B cell (primary cell): Measurements from ENCODE around the gene SLC16A10. TPM values are rescaled to one million over a fixed set of nuclear protein-coding genes. Genes with fewer than 3 reads are reported as not detected.

ENCODE experiments used
- ATAC-seq: fragments of 200-7000 bp; cut with Tn5 transposase; one replicate; pipeline ENCODE4 v1.10.0; 2021; ENCODE audit warnings: low read depth, mild to moderate bottlenecking, moderate number of reproducible peaks, moderate library complexity
- CTCF ChIA-PET: fragments of 350-600 bp; sonication (Branson Sonifier 250); formaldehyde crosslinking; loops from one replicate; lab custom pipeline; 2021; ENCODE audit warnings: antibody characterized with exemption, inconsistent platforms; lab: Charles Lee
- POLR2A ChIA-PET: fragments of 350-600 bp; sonication (Branson Sonifier 250); formaldehyde crosslinking; loops from one replicate; lab custom pipeline; 2021; ENCODE audit warnings: antibody characterized with exemption; lab: Charles Lee
- DNase-seq: peaks from one replicate; pipeline ENCODE4 v3.0.0; 2013
- H2AFZ ChIP-seq: 2 replicates; pipeline ENCODE4 v1.6.1; 2012; ENCODE audit warnings: mild to moderate bottlenecking, low read depth, low read length; ENCODE audit not compliant: insufficient read depth, poor library complexity, severe bottlenecking
- H3K27ac ChIP-seq, 2 donors: 1 replicate in 1 of 2; 2 replicates in 1 of 2; pipeline ENCODE4 v1.5.1; 2012 to 2013; ENCODE audit warnings: low read length in 2 of 2, mild to moderate bottlenecking in 2 of 2, moderate library complexity in 1 of 2
- H3K27me3 ChIP-seq, 4 experiments: fragments of 200-600 bp in 1 of 4; sonication (generic) in 1 of 4; replicated peaks in 1 of 4; 1 replicate in 2 of 4; 2 replicates in 2 of 4; pipeline versions ENCODE4 v1.6.1 to v1.7.0; 2013 to 2016; ENCODE audit warnings: low read length in 3 of 4, mild to moderate bottlenecking in 2 of 4, mixed read lengths in 1 of 4, moderate library complexity in 1 of 4; ENCODE audit not compliant: insufficient read depth in 4 of 4, control insufficient read depth in 3 of 4; ENCODE audit errors: control extremely low read depth in 1 of 4
- H3K36me3 ChIP-seq, 2 experiments: replicated peaks in 1 of 2; 1 replicate in 1 of 2; 2 replicates in 1 of 2; pipeline versions ENCODE4 v1.6.1 to v1.7.1; 2013; ENCODE audit warnings: low read length in 1 of 2; ENCODE audit not compliant: insufficient read depth in 2 of 2, control insufficient read depth in 1 of 2; ENCODE audit errors: control extremely low read depth in 1 of 2, extremely low read depth in 1 of 2
- H3K4me1 ChIP-seq, 2 donors: fragments of 200-600 bp in 1 of 2; sonication (generic) in 1 of 2; 1 replicate in 1 of 2; 2 replicates in 1 of 2; pipeline versions ENCODE4 v1.5.1 to v1.6.1; 2013 to 2017; ENCODE audit warnings: low read length in 2 of 2; ENCODE audit not compliant: control insufficient read depth in 2 of 2, insufficient read depth in 2 of 2
- H3K4me2 ChIP-seq: replicated peaks from 2 replicates; pipeline ENCODE3; 2012; ENCODE audit warnings: mild to moderate bottlenecking, low read depth, low read length; ENCODE audit not compliant: poor library complexity, severe bottlenecking
- H3K4me3 ChIP-seq, 5 experiments: fragments of 200-600 bp in 1 of 5; sonication (generic) in 1 of 5; 1 replicate in 3 of 5; 2 replicates in 2 of 5; pipeline versions ENCODE4 v1.5.1 to v1.7.0; 2011 to 2016; ENCODE audit warnings: low read length in 4 of 5, mild to moderate bottlenecking in 4 of 5, low read depth in 2 of 5, control low read depth in 1 of 5, moderate library complexity in 1 of 5; ENCODE audit not compliant: insufficient read depth in 1 of 5; ENCODE audit errors: control extremely low read depth in 1 of 5, extremely low read depth in 1 of 5
- H3K79me2 ChIP-seq: fragments of 200-600 bp; sonication (generic); one replicate; pipeline ENCODE4 v1.6.0; 2016; ENCODE audit warnings: low read length; ENCODE audit not compliant: control insufficient read depth, insufficient read depth
- H3K9ac ChIP-seq: fragments of 200-600 bp; sonication (generic); 2 replicates; pipeline ENCODE4 v1.6.1; 2017; ENCODE audit warnings: mild to moderate bottlenecking, low read length, moderate library complexity
- H3K9me3 ChIP-seq, 3 donors: one replicate each; pipeline versions ENCODE4 v1.6.1 to v1.7.1; 2013; ENCODE audit warnings: low read length in 2 of 3; ENCODE audit not compliant: control insufficient read depth in 2 of 3, insufficient read depth in 1 of 3; ENCODE audit errors: control extremely low read depth in 1 of 3
- H4K20me1 ChIP-seq: 2 replicates; pipeline ENCODE4 v1.6.0; 2012; ENCODE audit warnings: mild to moderate bottlenecking, low read length; ENCODE audit not compliant: insufficient read depth, control insufficient read depth, poor library complexity, severe bottlenecking
- H3K27ac Mint-ChIP-seq: one replicate; pipeline ENCODE4 v1.8.0; 2021; ENCODE audit warnings: mixed read lengths
- H3K27me3 Mint-ChIP-seq: one replicate; pipeline ENCODE4 v1.8.0; 2021; ENCODE audit warnings: mixed read lengths
- H3K4me1 Mint-ChIP-seq: one replicate; pipeline ENCODE4 v1.8.0; 2021; ENCODE audit warnings: mixed read lengths
- H3K4me3 Mint-ChIP-seq: one replicate; pipeline ENCODE4 v1.8.0; 2021; ENCODE audit warnings: mixed read lengths
- H3K9me3 Mint-ChIP-seq: one replicate; pipeline ENCODE4 v1.8.0; 2022; ENCODE audit warnings: mixed read lengths; ENCODE audit not compliant: insufficient read depth
- EZH2 ChIP-seq: IDR thresholded peaks from 2 replicates; pipeline ENCODE4 v1.6.1; 2012; ENCODE audit warnings: borderline replicate concordance, low read depth, mild to moderate bottlenecking, moderate library complexity, low read length; ENCODE audit not compliant: insufficient read depth, poor library complexity, severe bottlenecking
- WGBS: methylation state at CpG from one replicate; pipeline ENCODE4 v1.1.5; 2013; ENCODE audit warnings: missing lambda C conversion rate; ENCODE audit not compliant: insufficient coverage; 5-methylcytosine and 5-hydroxymethylcytosine counted together
- intact Hi-C: fragments of 100-400 bp; cut with micrococcal nuclease; formaldehyde crosslinking; loops from one replicate; pipeline ENCODE4 v1.10.0; 2022
- polyA plus RNA-seq: library from polyadenylated mRNA; depleted of rRNA; stranded (reverse); fragments of >200 nt; gene quantifications from 2 replicates; pipeline ENCODE4 v1.2.3, GENCODE V29; 2012
- total RNA-seq, 2 donors: library from RNA; stranded (reverse); fragments of 120-200 nt in 1 of 2; gene quantifications; 1 replicate in 1 of 2; 2 replicates in 1 of 2; pipeline versions ENCODE4 v1.2.3 to v1.2.4, GENCODE V29; 2013 to 2022
- TF ChIP-seq, protein P1 (sequence below): fragments of 200-600 bp; IDR thresholded peaks from one replicate; pipeline ENCODE4 v1.8.0; 2022; ENCODE audit warnings: antibody characterized with exemption, mild to moderate bottlenecking

SLC16A10 gene
- total and polyA plus RNA-seq, 2 donors (not counting 1 experiment from before 2014, with no cell fraction given) = 0.06 to 0.71 TPM

DNA sequence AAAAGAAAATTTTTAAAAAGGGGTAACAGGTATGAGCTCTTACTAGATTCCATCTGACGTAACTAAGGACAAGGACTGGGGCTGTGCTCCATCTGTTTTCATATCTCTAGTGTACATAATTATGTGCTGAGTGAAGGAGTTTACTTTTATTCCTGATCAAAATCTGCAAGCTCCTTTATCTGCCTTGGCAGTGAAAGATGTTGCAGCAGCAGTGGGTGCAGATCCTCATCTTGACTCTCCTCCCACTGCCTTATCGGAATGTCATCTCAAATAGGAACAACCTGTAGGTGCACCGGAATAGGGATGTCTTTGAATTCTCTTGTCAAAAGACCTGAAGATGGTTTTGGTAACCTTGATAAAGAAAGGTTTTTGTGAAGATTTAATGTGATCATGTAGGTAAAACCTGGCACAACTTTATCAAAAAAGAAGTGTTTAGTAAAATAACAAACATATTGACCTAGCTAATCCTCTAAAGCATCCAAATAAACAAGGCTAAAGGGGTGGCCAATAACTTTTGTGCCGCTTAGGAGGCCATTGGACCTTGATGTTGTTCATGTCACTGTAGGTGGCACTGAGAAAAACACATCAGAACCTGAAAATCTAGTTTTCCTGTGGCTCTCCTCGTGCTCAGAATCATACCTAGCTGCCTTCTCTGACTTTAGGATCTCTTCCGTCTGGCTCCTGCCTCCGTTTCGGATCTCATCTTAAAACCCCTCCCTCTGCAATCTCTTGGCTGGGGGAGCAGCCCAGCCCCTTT lies 19.0 kb upstream of the SLC16A10 start:
- H3K27ac Mint-ChIP-seq = no peak overlapping the region
- intact Hi-C loops = no loop called here
- H3K4me1 Mint-ChIP-seq = no peaks in the 10 kb centered on the region
- no peak overlapping the region for H3K9ac ChIP-seq
- H3K4me3 Mint-ChIP-seq = no peak overlapping the region
- no peaks in the 10 kb centered on the region for H4K20me1 ChIP-seq
- H3K27me3 ChIP-seq = peaks cover 0 to 7% (median 3%) of the 10 kb centered on the region in 4 experiments
- no peak for TF ChIP-seq EZH2
- TF ChIP-seq, protein P1, sequence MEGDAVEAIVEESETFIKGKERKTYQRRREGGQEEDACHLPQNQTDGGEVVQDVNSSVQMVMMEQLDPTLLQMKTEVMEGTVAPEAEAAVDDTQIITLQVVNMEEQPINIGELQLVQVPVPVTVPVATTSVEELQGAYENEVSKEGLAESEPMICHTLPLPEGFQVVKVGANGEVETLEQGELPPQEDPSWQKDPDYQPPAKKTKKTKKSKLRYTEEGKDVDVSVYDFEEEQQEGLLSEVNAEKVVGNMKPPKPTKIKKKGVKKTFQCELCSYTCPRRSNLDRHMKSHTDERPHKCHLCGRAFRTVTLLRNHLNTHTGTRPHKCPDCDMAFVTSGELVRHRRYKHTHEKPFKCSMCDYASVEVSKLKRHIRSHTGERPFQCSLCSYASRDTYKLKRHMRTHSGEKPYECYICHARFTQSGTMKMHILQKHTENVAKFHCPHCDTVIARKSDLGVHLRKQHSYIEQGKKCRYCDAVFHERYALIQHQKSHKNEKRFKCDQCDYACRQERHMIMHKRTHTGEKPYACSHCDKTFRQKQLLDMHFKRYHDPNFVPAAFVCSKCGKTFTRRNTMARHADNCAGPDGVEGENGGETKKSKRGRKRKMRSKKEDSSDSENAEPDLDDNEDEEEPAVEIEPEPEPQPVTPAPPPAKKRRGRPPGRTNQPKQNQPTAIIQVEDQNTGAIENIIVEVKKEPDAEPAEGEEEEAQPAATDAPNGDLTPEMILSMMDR = no peak
- peaks cover 45% of the 10 kb centered on the region for H3K27me3 Mint-ChIP-seq
- no peaks in the 10 kb centered on the region for H3K36me3 ChIP-seq
- POLR2A ChIA-PET = no interaction called here
- DNase-seq = no peak
- no peak overlapping the region for H3K4me3 ChIP-seq
- H3K4me1 ChIP-seq = no peaks in the 10 kb centered on the region
- H3K4me2 ChIP-seq = no peak overlapping the region
- no peaks in the 10 kb centered on the region for H3K9me3 ChIP-seq
- no peak for ATAC-seq
- H3K27ac ChIP-seq = no peak overlapping the region
- 89% methylated on average over 5 of the region's 8 CpGs for WGBS
- no peak overlapping the region for H2AFZ ChIP-seq
- H3K9me3 Mint-ChIP-seq = peaks cover 1% of the 10 kb centered on the region
- H3K79me2 ChIP-seq = no peaks in the 10 kb centered on the region
- CTCF ChIA-PET = interaction anchor here (1.9 kb wide), 1 partner anchor 10 kb away, joined by 9 read pairs; no protein-coding TSS in a partner anchor

DNA sequence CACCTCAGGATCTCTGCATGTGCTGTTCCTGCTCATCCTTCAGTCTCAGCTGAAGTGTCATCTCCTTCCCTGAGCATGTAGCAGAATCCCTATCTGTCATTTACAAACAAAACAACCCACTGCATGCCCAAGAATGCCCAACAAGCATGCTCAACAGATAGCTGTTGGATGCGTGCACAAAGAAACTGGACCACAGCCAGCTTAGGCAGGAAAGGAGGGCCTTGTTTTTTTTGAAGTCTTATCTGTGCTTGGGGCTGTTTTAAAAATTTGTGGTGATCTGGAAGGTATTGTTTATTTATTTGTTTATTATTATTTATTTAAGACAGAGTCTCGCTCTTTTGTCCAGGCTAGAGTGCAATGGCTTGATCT lies 18.5 kb upstream of the SLC16A10 start:
- CTCF ChIA-PET = interaction anchor here (1.9 kb wide), 1 partner anchor 11 kb away, joined by 9 read pairs; no protein-coding TSS in a partner anchor
- TF ChIP-seq EZH2 = no peak
- TF ChIP-seq, protein P1 = no peak
- WGBS = 100% methylated on average over 1 of the region's 2 CpGs
- Mint-ChIP-seq H3K4me3 (no peak overlapping the region), H3K9me3 (no peaks in the 10 kb centered on the region), H3K4me1 (no peaks in the 10 kb centered on the region), H3K27ac (no peak overlapping the region), H3K27me3 (peaks cover 47% of the 10 kb centered on the region)
- Histone ChIP-seq H3K36me3 (no peaks in the 10 kb centered on the region), H3K4me2 (no peak overlapping the region), H4K20me1 (no peaks in the 10 kb centered on the region), H3K4me3 (no peak overlapping the region), H3K79me2 (no peaks in the 10 kb centered on the region), H3K27me3 (peaks cover 0 to 7% (median 3%) of the 10 kb centered on the region in 4 experiments), H2AFZ (no peak overlapping the region), H3K9ac (no peak overlapping the region), H3K9me3 (no peaks in the 10 kb centered on the region), H3K4me1 (no peaks in the 10 kb centered on the region), H3K27ac (no peak overlapping the region)
- POLR2A ChIA-PET = no interaction called here
- intact Hi-C loops = no loop called here
- DNase-seq = no peak
- no peak for ATAC-seq
